Neural crest cell (in vitro differentiated cells): ENCODE results near the gene WNT3A. TPM values are rescaled to one million over a fixed set of nuclear protein-coding genes. Genes with fewer than 3 reads are reported as not detected.

Experiments
- DNase-seq: peaks from one replicate; pipeline ENCODE4 v3.0.0; 2021; ENCODE audit warnings: low read depth, mixed read lengths, low spot score
- H3K27ac Mint-ChIP-seq: one replicate; pipeline ENCODE4 v1.8.0; 2021; ENCODE audit warnings: mild to moderate bottlenecking, mixed read lengths; ENCODE audit not compliant: unreplicated experiment
- H3K27me3 Mint-ChIP-seq: 2 replicates; pipeline ENCODE4 v1.8.0; 2021; ENCODE audit warnings: low read depth, mild to moderate bottlenecking, mixed read lengths
- H3K36me3 Mint-ChIP-seq: 2 replicates; pipeline ENCODE4 v1.8.0; 2021; ENCODE audit warnings: low read depth, mild to moderate bottlenecking, mixed read lengths
- H3K4me1 Mint-ChIP-seq: 2 replicates; pipeline ENCODE4 v1.8.0; 2021; ENCODE audit warnings: mixed read lengths
- H3K4me3 Mint-ChIP-seq: one replicate; pipeline ENCODE4 v1.8.0; 2021; ENCODE audit warnings: mild to moderate bottlenecking, mixed read lengths
- H3K9me3 Mint-ChIP-seq: 2 replicates; pipeline ENCODE4 v1.8.0; 2021; ENCODE audit warnings: mixed read lengths
- total RNA-seq: library from RNA; stranded (reverse); gene quantifications from 2 replicates; pipeline ENCODE4 v1.2.1, GENCODE V29; 2021
- TF ChIP-seq, protein P1 (sequence below): fragments of 200-600 bp; sonication (generic); conservative IDR thresholded peaks from 2 replicates; pipeline ENCODE4 v1.5.0; 2021; ENCODE audit warnings: antibody characterized with exemption, mild to moderate bottlenecking

Gene WNT3A
- total RNA-seq, 1 donor from 2014 or later = not detected

- TF ChIP-seq, protein P1, sequence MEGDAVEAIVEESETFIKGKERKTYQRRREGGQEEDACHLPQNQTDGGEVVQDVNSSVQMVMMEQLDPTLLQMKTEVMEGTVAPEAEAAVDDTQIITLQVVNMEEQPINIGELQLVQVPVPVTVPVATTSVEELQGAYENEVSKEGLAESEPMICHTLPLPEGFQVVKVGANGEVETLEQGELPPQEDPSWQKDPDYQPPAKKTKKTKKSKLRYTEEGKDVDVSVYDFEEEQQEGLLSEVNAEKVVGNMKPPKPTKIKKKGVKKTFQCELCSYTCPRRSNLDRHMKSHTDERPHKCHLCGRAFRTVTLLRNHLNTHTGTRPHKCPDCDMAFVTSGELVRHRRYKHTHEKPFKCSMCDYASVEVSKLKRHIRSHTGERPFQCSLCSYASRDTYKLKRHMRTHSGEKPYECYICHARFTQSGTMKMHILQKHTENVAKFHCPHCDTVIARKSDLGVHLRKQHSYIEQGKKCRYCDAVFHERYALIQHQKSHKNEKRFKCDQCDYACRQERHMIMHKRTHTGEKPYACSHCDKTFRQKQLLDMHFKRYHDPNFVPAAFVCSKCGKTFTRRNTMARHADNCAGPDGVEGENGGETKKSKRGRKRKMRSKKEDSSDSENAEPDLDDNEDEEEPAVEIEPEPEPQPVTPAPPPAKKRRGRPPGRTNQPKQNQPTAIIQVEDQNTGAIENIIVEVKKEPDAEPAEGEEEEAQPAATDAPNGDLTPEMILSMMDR = no peak
- H3K9me3 Mint-ChIP-seq = no peaks in the 10 kb centered on the region
- no peak overlapping the region for H3K27ac Mint-ChIP-seq
- peaks cover 73% of the 10 kb centered on the region for H3K27me3 Mint-ChIP-seq
- H3K4me1 Mint-ChIP-seq = peaks cover 4% of the 10 kb centered on the region
- DNase-seq = peak; percentile 33
- H3K4me3 Mint-ChIP-seq = no peak overlapping the region
- no peaks in the 10 kb centered on the region for H3K36me3 Mint-ChIP-seq
Measured at GRCh38 chr1:228059634-228060457, 53.0 kb downstream of the WNT3A start.

- Mint-ChIP-seq H3K4me1 (peaks cover 4% of the 10 kb centered on the region), H3K36me3 (no peaks in the 10 kb centered on the region), H3K4me3 (no peak overlapping the region), H3K27me3 (peaks cover 75% of the 10 kb centered on the region), H3K27ac (no peak overlapping the region), H3K9me3 (no peaks in the 10 kb centered on the region)
- TF ChIP-seq, protein P1 = no peak
- no peak for DNase-seq
Measured at GRCh38 chr1:228060458-228061190, 53.8 kb downstream of the WNT3A start.

DNA sequence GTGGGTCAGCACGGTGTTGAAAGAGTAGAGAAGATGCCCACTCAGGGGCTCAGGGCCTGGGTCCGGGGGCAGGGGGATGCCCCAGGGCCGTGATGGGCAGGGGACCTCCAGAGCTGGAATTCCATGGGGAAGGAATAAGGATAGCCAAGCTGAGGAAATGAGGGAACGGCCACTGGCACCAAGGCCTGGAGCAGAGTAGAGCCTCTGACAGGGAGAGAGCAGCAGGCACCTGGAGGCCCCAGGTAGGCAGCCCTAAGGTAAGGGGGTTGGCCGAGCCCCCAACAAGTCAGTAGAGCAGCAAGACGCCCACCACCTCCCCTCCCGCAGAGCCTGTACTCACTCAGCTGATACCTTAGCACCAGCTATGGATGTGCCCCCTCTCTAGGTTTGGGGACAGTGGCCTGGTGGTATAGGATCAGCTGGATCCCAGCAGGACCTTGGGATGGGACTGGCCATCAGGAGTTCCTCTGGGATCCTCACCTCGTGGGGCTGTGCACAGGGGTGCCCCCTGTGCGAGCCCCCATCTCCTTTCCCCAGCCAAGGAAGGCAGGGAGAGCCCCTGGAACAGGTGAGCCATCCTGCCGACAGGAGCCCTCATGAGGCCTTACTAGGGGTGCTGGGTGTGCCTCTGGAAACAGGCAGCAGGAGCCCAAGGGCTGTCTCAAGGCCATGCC, 54.8 kb downstream of the WNT3A start:
- DNase-seq = no peak
- TF ChIP-seq, protein P1 = no peak
- Mint-ChIP-seq H3K4me3 (no peak overlapping the region), H3K9me3 (no peaks in the 10 kb centered on the region), H3K36me3 (no peaks in the 10 kb centered on the region), H3K4me1 (peaks cover 4% of the 10 kb centered on the region), H3K27me3 (peaks cover 71% of the 10 kb centered on the region), H3K27ac (no peak overlapping the region)

DNA sequence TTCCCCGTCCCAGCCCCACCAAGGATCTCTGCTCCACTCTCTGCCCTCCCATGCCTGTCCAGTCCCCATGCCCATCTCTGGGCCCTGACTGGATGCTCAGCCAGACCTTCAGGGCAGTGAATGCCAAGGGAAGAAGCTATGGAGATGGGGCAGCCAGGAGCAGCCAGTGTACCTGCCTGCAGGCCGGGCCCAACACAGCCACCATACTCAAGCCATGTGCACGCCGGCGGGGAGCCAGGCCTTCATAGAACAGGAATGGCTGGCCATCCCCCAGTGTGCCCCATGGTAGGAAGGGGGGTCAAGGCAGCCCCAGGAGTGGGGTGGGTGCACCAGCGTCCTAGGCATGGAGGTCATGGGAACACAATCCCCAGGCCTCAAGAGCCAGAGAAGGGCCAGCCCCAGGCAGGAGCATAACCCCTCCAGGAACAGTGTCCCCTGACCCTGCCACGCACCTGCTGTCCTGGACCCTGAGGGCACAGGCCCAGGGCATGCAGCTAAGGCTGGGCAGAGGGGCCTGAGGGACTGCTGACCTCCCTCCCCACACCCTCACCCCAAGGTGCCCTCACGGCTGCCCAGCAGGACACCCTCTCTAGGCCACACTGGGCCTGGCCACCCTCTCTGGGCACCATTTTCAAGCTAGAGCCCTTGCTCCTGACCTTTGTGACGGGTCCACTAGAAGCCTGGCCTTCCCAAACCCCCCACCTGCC, 55.4 kb downstream of the WNT3A start:
- peaks cover 4% of the 10 kb centered on the region for H3K4me1 Mint-ChIP-seq
- no peak for DNase-seq
- H3K27me3 Mint-ChIP-seq = peaks cover 71% of the 10 kb centered on the region
- TF ChIP-seq, protein P1 = no peak
- H3K27ac Mint-ChIP-seq = no peak overlapping the region
- no peaks in the 10 kb centered on the region for H3K9me3 Mint-ChIP-seq
- H3K4me3 Mint-ChIP-seq = no peak overlapping the region
- H3K36me3 Mint-ChIP-seq = no peaks in the 10 kb centered on the region

DNA sequence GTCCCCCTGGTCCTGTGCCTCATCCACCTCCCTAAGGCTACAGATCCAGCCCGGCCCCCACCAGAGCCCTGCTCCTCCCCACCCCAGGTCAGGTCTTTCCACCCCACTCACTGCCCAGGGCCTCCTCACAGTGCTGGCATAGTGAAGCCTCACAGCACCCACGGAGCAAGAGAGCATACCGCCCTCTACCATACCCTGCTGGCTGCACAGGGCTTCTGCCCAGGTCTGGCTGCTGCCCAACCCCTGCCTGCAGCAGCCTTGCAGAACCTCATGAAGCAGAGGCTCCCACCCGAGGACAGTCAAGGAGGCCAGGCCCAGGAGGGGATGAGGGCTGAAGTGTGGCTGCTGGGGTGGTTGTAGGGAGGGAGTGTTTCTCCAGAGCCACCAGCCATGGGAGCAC, 56.0 kb downstream of the WNT3A start:
- H3K4me1 Mint-ChIP-seq = peaks cover 4% of the 10 kb centered on the region
- TF ChIP-seq, protein P1 = no peak
- no peak overlapping the region for H3K27ac Mint-ChIP-seq
- no peak for DNase-seq
- no peaks in the 10 kb centered on the region for H3K36me3 Mint-ChIP-seq
- H3K4me3 Mint-ChIP-seq = no peak overlapping the region
- peaks cover 71% of the 10 kb centered on the region for H3K27me3 Mint-ChIP-seq
- no peaks in the 10 kb centered on the region for H3K9me3 Mint-ChIP-seq
